ENCODE measurements around the gene TCF21.

GRCh38 chr6:133877116-133877515 is 11.8 kb upstream of the TCF21 start:
- TF ChIP-seq CTCF (IDR thresholded peaks at IDR 0.05; ENCODE audit: poor library complexity) (no peak), EZH2phosphoT487 (IDR thresholded peaks at IDR 0.05; ENCODE audit: low read depth, severe bottlenecking, unreplicated experiment) (no peak)
